Right lobe of liver (tissue), 6 donors: Measurements from ENCODE around the gene ZNF800. TPM values are rescaled to one million over a fixed set of nuclear protein-coding genes. Genes with fewer than 3 reads are reported as not detected.
"Not testable (repeated sequence)": the region's sequence is repeated elsewhere in the genome, so short reads cannot be mapped to it uniquely, and the experiment has no call there.

ENCODE experiments used
- ATAC-seq, 4 donors: fragments of 200-7000 bp; cut with Tn5 transposase; one replicate each; pipeline ENCODE4 v1.9.1; 2020; ENCODE audit warnings: mild to moderate bottlenecking in 4 of 4, moderate library complexity in 4 of 4
- DNase-seq, 3 donors: peaks; one replicate each; pipeline ENCODE4 v3.0.0-alpha.2; 2020
- H3K27ac ChIP-seq, 3 donors: fragments of 200-600 bp; one replicate each; pipeline ENCODE4 v1.8.0; 2022
- H3K27me3 ChIP-seq, 2 donors: fragments of 200-600 bp; one replicate each; pipeline ENCODE4 v1.8.0; 2022
- H3K36me3 ChIP-seq, 4 donors: fragments of 200-600 bp; sonication (generic) in 1 of 4; one replicate each; pipeline versions ENCODE4 v1.5.1 to v1.8.0; 2017 to 2022; ENCODE audit warnings: control low read depth in 1 of 4
- H3K4me1 ChIP-seq, 4 donors: fragments of 200-600 bp; sonication (generic) in 1 of 4; one replicate each; pipeline versions ENCODE4 v1.5.1 to v1.8.0; 2017 to 2022; ENCODE audit warnings: control low read depth in 1 of 4
- H3K4me3 ChIP-seq, 3 donors: fragments of 200-600 bp; one replicate each; pipeline ENCODE4 v1.8.0; 2022
- H3K9me3 ChIP-seq, 4 donors: fragments of 200-600 bp; sonication (generic) in 1 of 4; one replicate each; pipeline versions ENCODE4 v1.5.1 to v1.8.0; 2017 to 2022; ENCODE audit warnings: control low read depth in 1 of 4
- POLR2A ChIP-seq: fragments of 450-650 bp; IDR thresholded peaks from one replicate; pipeline ENCODE4 v1.6.1; 2017; ENCODE audit warnings: antibody characterized with exemption, mild to moderate bottlenecking
- WGBS: methylation state at CpG from one replicate; pipeline ENCODE4 v1.1.6; 2018; ENCODE audit warnings: low coverage, low lambda C conversion rate; ENCODE audit not compliant: insufficient coverage; ENCODE audit errors: missing lambda C conversion rate; 5-methylcytosine and 5-hydroxymethylcytosine counted together
- intact Hi-C, 2 donors: fragments of 100-400 bp; cut with DNase I; formaldehyde crosslinking; loops; one replicate each; pipeline versions ENCODE4 v1.11.2 to v1.14.1; 2022
- total RNA-seq, 6 experiments: library from RNA; depleted of rRNA in 2 of 6; stranded (reverse); fragments of >200 nt in 2 of 6; fragmentation: NEBNext Ultra II Directional in 3 of 6; extraction: Animal tissue kit (Norgen Biotek cat#: 25700) in 3 of 6; gene quantifications; one replicate each; pipeline versions ENCODE4 v1.1.0 to v1.2.4, GENCODE V29; 2016 to 2023
- TF ChIP-seq, protein P1 (sequence below), 4 donors: fragments of 200-600 bp in 3 of 4; fragments of 450-650 bp in 1 of 4; IDR thresholded peaks; one replicate each; pipeline versions ENCODE4 v1.5.1 to v1.8.0; 2016 to 2022; ENCODE audit warnings: antibody characterized with exemption in 4 of 4, mild to moderate bottlenecking in 2 of 4
- donor health status: DM: no; HTN: yes; CAD: no.
- donor health status: DM: no; HTN: no; CAD: no.
- donor health status: DM: no; HTN: no; CAD: no.
- donor health status: DM: no; HTN: yes; CAD: no.
- donor health status: DM: no; HTN: yes; CAD: no.

Gene ZNF800
- total RNA-seq, 6 experiments from 2014 or later = 12.5 to 32.3 (median 15.3) TPM

- Histone ChIP-seq H3K4me3 (no peak overlapping the region), H3K27ac (no peak overlapping the region), H3K36me3 (no peaks in the 10 kb centered on the region), H3K27me3 (no peaks in the 10 kb centered on the region), H3K4me1 (no peaks in the 10 kb centered on the region), H3K9me3 (no peaks in the 10 kb centered on the region)
- peak in 1 of 4 donors; percentile 35 for ATAC-seq
- 60% methylated on average over 4 of the region's 4 CpGs for WGBS
- DNase-seq = no peak
- intact Hi-C loops = no loop called here
- TF ChIP-seq POLR2A = no peak
- TF ChIP-seq, protein P1, sequence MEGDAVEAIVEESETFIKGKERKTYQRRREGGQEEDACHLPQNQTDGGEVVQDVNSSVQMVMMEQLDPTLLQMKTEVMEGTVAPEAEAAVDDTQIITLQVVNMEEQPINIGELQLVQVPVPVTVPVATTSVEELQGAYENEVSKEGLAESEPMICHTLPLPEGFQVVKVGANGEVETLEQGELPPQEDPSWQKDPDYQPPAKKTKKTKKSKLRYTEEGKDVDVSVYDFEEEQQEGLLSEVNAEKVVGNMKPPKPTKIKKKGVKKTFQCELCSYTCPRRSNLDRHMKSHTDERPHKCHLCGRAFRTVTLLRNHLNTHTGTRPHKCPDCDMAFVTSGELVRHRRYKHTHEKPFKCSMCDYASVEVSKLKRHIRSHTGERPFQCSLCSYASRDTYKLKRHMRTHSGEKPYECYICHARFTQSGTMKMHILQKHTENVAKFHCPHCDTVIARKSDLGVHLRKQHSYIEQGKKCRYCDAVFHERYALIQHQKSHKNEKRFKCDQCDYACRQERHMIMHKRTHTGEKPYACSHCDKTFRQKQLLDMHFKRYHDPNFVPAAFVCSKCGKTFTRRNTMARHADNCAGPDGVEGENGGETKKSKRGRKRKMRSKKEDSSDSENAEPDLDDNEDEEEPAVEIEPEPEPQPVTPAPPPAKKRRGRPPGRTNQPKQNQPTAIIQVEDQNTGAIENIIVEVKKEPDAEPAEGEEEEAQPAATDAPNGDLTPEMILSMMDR (IDR thresholded peaks at IDR 0.05) = no peak
These were observed 17.1 kb upstream of the ZNF800 start for GRCh38 chr7:127409629-127410028.

- no peak for TF ChIP-seq POLR2A
- TF ChIP-seq, protein P1 (IDR thresholded peaks at IDR 0.05) = no peak
- DNase-seq = no peak
- ATAC-seq = peak in 1 of 4 donors; percentile 50
- Histone ChIP-seq H3K9me3 (no peaks in the 10 kb centered on the region), H3K27me3 (no peaks in the 10 kb centered on the region), H3K27ac (no peak overlapping the region), H3K36me3 (no peaks in the 10 kb centered on the region), H3K4me3 (no peak overlapping the region), H3K4me1 (no peaks in the 10 kb centered on the region)
- WGBS = 47% methylated on average over 3 of the region's 3 CpGs
- intact Hi-C loops = no loop called here
These were observed 12.0 kb upstream of the ZNF800 start for GRCh38 chr7:127404286-127405072.

GRCh38 chr7:127396184-127396583 is 3.7 kb upstream of the ZNF800 start:
- peaks cover 0 to 8% (median under 1%) of the 10 kb centered on the region in 4 donors for H3K4me1 ChIP-seq
- DNase-seq = no peak
- no peak overlapping the region for H3K4me3 ChIP-seq
- no peak overlapping the region for H3K27ac ChIP-seq
- H3K36me3 ChIP-seq = no peaks in the 10 kb centered on the region
- no peak for TF ChIP-seq POLR2A
- TF ChIP-seq, protein P1 (IDR thresholded peaks at IDR 0.05) = no peak
- intact Hi-C loops = no loop called here
- H3K9me3 ChIP-seq = no peaks in the 10 kb centered on the region
- WGBS = 55% methylated on average over 1 of the region's 1 CpG
- no peak for ATAC-seq
- no peaks in the 10 kb centered on the region for H3K27me3 ChIP-seq

DNA sequence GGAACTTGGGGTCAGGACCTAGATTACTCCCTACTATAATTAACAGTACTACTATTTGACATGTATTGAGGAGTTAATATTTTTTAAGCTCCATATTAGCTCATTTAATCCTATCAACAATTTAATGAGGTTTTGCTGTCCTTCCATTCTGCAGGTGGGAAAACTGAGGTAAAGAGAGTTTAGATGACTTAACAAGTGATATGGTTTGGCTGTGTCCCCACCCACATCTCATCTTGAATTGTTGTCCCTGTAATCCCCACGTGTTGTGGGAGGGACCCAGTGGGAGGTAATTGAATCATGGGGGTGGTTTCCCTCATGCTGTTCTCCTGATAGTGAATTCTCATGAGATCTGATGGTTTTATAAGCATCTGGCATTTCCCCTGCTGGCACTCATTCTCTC is 2.6 kb upstream of the ZNF800 start:
- 0% methylated on average over 1 of the region's 1 CpG for WGBS
- intact Hi-C loops, H3K36me3 ChIP-seq: not testable (repeated sequence)

GRCh38 chr7:127393368-127394058 is 1.0 kb upstream of the ZNF800 start:
- Histone ChIP-seq H3K27me3 (no peaks in the 10 kb centered on the region), H3K4me3 (peak overlapping the region; percentile 82 to 96 (median 93)), H3K4me1 (peaks cover 0 to 19% (median 6%) of the 10 kb centered on the region in 4 donors), H3K36me3 (peaks cover 0 to 8% (median 0%) of the 10 kb centered on the region in 4 donors), H3K27ac (peak overlapping the region; percentile 91 to 94 (median 92)), H3K9me3 (no peaks in the 10 kb centered on the region)
- TF ChIP-seq, protein P1 (IDR thresholded peaks at IDR 0.05) = no peak
- TF ChIP-seq POLR2A = no peak
- ATAC-seq (no peak), DNase-seq (peak in 2 of 3 donors; percentile 38 to 57)
- WGBS = 9% methylated on average over 23 of the region's 28 CpGs
- intact Hi-C loops = no loop called here

More for the DNA sequence above, 2.6 kb upstream of the ZNF800 start:
- not testable (repeated sequence) for H3K9me3 ChIP-seq, ATAC-seq, H3K27ac ChIP-seq, H3K27me3 ChIP-seq, DNase-seq, H3K4me3 ChIP-seq
- peaks cover 0 to 19% (median 6%) of the 10 kb centered on the region in 4 donors for H3K4me1 ChIP-seq
